NCI-H1436 treated with DMSO at 0.1 percent for 48 hours (cell line): ENCODE results near the gene RFX1.
"Not testable (repeated sequence)": the region's sequence is repeated elsewhere in the genome, so short reads cannot be mapped to it uniquely, and the experiment has no call there.

Experiments
- DNase-seq: peaks from one replicate; lab custom pipeline; 2025; lab: John Stamatoyannopoulos, UW

RFX1 gene

DNA sequence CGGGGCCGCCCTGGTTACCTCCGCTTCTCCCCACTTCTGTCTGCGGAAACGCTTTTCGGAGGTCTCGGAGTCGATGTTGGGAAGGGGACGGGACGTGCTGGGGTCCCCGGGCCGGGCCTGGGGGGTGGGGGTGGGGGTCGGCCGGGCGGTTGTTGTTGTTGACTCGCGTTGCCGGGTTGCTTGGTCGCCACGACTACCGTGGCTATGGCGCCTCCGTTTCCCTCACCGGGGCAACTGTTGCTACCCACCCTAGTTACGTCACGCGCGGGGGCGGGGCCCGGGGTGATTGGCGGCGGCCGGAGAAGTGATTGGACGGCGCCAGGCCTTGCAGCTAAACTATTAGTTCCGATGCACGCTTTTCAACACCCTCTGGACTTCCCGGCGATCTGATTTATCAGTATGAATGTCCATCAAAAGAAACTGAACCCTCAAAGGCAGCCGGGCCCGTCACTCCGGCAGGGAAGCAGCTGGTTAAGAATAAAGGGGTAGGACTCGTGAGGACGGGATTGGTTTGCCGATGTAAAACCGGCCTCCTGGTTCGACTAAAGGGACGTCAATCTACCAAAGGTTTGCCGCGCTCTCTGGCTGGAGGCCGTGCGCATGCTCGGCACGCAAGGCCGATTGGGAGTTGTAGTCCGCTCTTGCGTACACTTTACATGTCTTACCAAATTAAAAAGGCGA lies at the start of gene RFX1:
Gene RFX1, minus strand, starts transcription at position 236 of the 681 bp plus-strand sequence. CDS start 12,477 bp downstream, outside the sequence.
- DNase-seq: peak; percentile 100

DNA sequence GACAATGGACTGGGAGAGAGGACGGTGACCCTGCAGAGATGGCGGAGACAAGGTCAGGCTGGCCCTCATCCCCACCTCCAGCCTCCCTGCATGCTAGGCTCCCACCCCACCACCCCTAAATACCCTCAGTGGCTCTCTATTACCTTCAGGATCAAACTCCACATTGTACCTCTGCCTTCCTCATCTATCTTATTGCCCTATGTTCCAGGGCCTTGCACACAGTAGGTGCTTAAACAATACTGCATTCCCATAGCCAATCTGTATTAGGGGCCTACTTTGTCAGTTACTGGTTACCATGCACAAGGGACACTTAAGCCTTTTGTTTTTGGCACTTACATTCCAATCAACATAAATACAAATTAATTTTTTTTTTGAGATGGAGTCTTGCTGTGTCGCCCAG lies 49.3 kb upstream of the RFX1 start:
- DNase-seq: no peak

DNA sequence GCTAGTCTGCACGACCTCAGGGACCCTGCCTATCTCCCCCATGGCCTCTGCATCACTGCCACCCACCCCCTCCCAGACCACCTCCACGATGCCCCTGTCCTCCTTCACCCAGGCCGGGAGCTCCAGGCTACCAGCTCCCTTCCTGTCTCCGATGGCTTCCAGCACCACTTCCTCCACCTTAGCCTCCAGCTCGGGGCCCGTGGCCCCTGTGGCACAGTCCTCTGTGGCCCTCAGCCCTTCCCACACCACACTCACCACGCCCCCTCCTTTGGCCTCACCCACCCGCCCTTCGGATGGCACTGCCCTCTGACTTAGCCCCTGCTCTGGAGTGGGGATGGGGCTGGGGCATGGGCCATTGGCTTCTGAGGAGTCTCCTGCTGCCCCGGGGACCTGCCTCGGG lies 48.6 kb upstream of the RFX1 start:
- no peak for DNase-seq

DNA sequence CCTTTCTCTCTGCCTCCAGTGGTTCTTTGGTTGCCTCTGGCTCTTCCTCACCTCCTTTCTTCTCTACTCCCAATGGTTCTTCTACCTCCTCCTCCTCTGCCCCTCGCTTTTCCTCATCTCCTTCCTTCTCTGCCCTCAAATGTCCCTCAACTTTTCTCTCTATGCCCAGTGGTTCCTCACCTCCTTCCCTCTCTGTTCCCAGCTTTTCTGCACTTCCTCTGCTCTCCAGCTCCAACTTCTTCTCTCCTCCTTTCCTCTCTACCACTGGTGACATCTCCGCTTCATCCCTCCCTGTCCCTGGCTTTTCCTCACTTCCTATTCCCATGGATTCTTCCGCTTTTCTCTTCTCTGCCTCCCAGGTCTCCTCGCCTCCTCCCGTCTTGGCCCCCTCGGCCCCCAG lies 48.0 kb upstream of the RFX1 start:
- no peak for DNase-seq

DNA sequence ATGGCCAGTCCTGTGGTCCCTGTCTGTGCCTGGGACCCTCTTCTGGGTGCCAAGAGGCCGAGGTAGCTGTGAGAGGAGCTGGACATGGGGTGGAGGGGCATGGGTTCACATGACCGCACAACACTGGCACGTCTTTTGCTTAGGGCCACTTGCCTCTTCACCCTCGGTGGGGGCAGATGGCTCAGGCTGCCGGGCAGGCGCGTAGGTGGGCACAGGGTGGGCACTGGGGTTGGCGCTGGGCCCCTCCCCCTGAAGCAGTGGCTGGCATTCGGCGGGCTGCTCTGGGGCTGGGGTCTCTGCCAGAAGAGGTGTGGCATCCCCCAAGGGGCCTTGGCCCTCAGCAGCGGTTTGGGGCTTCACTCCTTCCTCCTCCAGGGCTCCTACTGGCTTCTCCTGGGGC lies 47.4 kb upstream of the RFX1 start:
- no peak for DNase-seq

DNA sequence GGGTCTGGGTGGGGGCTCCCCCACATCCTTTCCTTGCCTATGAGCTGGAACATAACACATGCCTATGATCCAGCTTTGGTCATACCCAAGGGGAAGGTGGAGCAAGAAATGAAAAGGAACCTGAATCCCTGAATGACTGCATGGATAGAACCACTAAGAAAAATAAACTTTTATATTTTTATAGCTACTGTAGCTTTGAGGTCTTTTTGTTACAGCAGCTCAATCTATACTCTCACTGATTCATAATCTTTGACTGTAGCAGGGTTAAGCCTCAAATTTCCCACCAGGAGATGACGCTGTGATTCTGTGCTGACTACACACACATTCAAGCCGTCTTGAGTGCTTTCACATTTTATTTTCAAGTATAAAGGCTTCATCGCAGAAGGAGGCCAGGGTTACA lies 46.9 kb upstream of the RFX1 start:
- DNase-seq: no peak

DNA sequence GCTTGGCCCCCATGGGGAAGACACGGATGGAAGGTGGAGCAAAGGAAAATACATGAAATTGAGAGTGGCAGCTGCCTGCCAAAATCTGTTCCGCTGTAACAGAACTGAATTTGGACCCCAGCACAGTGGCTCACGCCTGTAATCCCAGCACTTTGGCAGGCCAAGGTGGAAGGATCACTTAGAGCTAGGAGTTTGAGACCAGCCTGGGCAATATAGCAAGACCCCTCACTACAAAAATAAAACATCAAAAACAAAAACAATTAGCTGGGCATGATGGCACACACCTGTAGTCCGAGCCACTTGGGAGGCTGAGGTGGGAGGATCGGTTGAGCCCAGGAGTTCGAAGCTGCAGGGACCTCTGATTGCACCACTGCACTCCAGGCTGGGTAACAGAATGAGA lies 46.4 kb upstream of the RFX1 start:
- DNase-seq: no peak

DNA sequence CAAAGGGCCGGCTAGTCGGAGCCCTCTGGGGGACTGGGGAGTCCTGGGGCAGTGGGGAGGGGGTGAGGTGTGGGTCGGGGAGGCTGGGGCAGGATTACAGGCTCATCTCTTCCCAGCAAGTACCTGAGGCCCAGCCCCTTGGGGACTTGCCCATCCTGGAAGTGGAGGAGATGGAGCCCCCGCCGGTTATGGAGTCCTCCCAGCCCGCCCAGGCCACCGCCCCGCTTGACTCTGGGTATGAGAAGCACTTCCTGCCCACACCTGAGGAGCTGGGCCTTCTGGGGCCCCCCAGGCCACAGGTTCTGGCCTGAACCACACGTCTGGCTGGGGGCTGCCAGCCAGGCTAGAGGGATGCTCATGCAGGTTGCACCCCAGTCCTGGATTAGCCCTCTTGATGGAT lies 45.9 kb upstream of the RFX1 start:
- DNase-seq: no peak

DNA sequence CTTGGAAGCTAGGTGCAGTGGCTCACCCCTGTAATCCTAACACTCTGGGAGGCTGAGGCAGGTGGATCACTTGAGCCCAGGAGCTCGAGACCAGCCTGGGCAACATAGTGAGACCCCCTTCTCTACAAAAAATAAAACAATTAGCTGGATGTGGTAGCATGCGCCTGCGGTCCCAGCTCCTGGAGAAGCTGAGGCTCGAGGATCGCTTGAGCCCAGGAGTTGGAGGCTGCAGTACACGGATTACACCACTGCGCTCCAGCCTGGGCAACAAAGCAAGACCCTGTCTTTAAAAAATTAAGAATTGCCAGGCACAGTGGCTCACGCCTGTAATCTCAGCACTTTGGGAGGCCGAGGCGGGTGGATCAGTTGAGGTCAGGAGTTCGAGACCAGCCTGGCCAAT lies 44.8 kb upstream of the RFX1 start:
- not testable (repeated sequence) for DNase-seq

DNA sequence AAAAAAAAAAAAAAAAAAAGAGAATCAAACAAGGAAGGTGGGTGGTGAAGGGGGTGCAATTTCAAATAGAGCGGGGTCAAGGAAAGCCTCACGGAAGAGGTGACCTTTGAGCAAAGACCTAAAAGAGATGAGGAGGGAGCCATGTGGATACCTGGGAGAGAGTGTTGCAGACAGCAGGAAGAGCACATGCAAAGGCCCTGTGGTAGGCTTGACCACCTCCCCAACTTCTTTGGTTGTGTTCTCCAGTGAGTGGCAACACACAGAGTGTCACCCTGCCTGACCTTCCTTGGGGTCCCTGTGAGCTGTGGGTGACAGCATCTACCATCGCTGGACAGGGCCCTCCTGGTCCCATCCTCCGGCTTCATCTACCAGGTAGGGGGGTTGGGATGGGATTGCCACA lies 44.4 kb upstream of the RFX1 start:
- no peak for DNase-seq

DNA sequence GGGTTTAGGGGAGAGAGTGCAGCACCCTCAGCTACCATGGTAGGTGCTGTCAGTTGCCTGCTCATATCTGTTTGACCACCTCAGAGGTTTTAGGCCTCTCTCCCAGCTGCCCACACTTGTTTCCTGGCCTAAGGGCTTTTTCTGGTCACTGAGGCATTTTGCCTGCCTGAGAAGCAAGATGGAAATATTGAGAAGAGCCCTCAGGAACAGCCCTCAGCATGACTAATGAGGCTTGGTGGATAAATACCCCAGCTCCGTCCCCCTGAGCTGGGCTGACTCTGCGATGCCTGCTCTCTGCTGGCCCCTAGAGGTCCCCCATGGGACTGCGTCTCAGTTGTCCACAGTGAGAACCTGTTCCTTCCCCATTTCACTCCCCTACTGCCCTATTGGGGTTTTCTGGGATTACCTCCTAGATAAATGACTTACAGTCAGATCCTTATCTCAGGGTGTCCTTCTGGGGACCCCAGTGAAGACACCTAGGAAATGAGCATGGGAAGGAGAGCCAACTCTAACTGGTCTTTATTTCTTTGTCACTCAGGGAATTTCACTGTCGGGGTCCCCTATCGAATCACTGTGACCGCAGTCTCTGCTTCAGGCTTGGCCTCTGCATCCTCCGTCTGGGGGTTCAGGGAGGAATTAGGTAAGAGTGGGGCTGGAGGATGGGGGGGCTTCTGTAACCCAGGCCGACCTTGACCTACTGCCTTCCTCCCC lies 42.5 kb upstream of the RFX1 start:
- DNase-seq: no peak

DNA sequence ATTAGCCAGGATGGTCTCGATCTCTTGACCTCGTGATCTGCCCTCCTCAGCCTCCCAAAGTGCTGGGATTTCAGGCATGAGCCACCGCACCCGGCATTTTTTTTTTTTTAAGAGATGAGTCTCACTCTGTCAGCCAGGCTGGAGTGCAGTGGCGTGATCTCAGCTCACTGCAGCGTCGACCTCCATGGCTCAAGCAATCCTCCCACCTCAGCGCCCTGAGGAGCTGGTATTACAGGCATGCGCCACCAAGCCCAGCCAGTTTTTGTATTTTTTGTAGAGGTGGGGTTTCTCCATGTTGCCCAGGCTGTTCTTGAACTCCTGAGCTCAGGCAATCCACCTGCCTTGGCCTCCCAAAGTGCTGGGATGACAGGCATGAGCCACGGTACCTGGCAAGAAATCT lies 41.7 kb upstream of the RFX1 start:
- not testable (repeated sequence) for DNase-seq

DNA sequence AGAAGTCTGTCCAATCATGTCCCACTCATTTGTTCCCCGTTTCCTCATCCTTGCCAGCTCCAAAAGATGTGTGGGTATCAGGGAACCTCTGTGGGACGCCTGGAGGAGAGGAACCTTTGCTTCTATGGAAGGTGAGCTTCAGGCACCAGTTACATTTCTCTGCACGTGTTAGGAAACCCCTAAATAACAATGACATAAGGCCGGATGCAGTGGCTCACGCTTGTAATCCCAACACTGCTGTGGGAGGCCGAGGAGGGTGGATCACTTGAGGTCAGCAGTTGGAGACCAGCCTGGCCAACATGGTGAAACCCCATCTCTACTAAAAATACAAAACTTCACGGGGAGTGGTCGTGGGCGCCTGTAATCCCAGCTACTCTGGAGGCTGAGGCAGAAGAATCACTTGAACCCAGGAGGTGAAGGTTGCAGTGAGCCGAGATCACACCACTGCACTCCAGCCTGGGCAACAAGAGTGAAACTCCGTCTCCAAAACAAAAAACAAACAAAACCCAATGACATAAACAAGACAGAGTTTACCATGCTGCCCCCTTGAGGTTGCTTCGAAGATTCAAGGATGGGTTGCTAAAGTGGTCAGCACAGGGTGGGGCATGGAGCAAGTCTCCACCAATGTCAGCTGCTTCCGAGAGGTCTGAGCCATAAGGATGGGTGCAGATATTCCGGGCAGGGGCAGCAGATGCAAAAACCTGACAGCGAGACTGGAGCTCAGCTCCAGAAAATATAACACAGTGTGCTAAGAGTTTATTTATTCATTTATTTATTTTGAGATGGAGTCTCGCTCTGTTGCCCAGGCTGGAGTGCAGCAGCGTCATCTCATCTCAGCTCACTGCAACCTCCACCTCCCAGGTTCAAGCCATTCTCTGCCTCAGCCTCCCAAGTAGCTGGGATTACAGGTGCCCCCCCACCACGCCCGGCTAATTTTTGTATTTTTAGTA lies 36.8 kb upstream of the RFX1 start:
- DNase-seq: not testable (repeated sequence)

DNA sequence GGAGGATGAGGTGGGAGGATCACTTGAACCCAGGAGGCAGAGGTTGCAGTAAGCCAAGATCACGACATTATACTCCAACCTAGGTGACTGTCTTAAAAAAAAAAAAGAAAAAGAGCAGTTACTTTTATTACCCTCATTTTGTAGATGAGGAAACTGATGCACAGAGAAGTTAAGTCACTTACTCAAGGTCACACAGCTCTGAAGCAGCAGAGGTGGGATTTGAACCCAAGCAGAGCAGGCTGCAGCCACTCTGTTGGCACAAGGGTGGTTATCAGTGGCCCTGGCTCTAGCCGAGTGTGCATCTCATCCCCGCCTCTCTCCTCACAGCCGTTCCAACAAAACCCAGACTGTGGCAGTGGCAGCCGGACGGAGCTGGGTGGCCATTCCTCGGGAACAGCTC lies 33.1 kb upstream of the RFX1 start:
- DNase-seq: no peak

DNA sequence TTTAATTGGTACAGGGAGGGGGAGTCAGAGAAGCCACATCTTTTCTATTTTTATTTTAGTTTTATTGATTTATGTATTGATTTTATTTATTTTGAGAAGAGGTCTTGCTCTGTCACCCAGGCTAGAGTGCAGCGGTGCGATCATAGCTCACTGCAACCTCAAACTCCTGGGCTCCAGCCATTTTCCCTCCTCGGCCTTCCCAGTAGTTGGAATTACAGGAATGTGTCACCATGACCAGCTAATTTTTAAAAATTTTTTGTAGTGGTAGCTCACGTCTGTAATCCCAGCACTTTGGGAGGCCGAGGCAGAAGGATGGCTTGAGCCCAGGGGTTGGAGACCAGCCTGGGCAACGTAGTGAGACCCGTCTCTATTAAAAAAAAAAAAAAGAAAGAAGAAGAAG lies 29.6 kb upstream of the RFX1 start:
- no peak for DNase-seq

DNA sequence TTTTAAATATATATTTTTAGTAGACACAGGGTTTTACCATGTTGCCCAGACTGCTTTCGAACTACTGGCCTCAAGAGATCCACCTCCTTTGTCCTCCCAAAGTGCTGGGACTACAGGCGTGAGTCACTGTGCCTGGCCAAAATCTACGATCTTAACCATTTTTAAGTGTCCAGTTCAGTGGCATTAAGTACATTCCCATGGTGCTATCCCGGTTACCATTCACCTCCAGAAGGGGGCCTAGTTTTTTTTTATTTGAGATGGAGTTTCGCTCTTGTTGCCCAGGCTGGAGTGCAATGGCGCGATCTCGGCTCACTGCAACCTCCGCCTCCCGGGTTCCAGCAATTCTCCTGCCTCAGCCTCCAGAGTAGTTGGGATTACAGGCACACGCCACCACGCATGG lies 29.0 kb upstream of the RFX1 start:
- not testable (repeated sequence) for DNase-seq

DNA sequence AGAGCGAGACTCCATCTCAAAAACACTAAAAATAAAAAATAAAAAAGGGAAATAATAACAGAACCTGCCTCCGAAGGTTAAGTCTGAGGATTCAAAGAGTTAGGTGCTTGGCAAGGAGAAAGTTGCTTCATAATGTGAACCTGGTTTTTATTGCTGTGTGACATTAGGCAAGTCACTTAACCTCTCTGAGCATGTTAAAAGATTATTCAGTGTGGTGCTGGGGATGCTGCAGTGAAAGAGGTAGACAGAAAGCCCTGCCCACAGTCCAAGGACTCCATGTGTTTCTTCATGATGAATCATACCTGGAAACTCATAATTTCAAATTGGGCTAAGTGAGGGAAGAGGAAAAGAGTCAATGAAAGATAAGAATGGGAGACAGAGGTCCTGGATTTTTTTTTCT lies 27.8 kb upstream of the RFX1 start:
- DNase-seq: no peak

DNA sequence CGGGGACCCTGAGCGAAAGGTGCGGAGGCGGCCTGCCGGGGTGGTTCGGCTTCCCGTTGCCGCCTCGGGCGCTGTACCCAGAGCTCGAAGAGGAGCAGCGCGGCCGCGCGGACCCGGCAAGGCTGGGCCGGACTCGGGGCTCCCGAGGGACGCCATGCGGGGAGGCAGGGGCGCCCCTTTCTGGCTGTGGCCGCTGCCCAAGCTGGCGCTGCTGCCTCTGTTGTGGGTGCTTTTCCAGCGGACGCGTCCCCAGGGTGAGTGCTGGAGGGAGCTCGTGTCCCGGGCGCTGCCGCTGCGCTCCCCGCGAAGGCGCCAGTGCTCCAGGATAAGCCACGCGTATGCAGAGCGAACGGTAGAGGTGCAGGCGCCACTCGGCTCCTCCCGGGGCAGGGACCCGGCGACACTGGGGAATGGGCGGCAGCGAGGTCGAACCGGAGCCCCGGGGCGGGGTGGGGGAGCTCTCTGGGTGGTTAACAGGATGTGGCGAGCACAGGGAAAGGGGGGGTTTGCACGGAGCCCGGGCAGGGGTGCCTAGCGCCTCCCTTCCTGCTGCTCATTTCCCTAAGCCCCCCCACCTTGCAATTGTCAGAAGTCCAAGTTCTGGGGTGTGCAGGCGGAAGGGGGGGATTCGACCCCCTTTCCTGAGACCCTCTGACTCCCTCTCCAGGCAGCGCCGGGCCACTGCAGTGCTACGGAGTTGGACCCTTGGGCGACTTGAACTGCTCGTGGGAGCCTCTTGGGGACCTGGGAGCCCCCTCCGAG lies 25.8 kb upstream of the RFX1 start, which contains the start of gene IL27RA:
Gene IL27RA, plus strand, starts transcription at position 44 of the 762 bp plus-strand sequence. Its CDS starts 111 bp downstream, at position 155.
- no peak for DNase-seq

DNA sequence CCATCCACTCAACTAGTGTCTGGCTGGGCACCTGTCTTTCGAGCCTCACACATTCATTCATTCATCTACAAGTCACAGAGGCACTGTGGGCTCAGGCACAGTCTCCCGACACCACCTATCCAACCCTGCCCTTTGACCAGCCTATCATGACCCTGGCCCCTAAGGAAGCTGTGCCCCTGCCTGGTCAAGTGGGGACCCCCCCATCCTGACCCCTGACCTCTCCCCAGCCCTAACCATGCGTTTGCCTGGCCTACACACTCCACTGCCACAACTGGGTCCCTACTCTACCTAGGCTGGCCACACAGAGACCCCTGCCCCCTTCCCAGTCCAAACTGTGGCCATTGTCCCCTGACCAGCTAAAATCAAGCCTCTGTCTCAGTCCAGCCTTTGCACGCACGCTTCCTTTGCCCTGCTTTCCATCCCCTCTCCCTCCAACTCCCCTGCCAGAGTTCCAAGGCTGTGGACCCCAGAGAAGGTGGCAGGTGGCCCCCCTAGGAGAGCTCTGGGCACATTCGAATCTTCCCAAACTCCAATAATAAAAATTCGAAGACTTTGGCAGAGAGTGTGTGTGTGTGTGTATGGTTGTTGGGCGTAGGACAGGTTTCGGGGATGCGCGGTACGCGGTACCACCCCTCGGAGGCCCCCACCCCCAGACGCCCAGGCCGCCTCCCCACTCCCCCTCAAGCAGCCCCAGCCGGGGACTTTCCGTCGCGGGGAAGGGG lies 25.0 kb upstream of the RFX1 start:
- no peak for DNase-seq

DNA sequence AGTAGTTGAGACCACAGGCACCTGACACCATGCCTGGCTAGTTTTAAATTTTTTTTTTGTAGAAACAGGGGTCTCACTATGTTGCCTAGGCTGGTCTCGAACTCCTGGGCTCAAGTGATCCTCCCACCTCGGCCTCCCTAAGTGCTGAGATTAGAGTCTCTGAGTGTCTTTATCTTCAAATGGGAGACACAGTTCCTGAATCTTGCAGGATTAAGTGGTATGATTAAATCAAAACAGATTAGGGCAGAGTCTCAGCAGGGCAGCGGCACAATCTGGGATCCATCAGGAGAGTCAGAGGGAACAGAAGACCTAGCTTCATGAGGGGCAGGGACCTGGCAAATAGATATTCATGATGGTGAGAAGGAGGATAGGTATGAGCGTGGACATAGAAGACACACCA lies 22.8 kb upstream of the RFX1 start:
- DNase-seq: no peak

DNA sequence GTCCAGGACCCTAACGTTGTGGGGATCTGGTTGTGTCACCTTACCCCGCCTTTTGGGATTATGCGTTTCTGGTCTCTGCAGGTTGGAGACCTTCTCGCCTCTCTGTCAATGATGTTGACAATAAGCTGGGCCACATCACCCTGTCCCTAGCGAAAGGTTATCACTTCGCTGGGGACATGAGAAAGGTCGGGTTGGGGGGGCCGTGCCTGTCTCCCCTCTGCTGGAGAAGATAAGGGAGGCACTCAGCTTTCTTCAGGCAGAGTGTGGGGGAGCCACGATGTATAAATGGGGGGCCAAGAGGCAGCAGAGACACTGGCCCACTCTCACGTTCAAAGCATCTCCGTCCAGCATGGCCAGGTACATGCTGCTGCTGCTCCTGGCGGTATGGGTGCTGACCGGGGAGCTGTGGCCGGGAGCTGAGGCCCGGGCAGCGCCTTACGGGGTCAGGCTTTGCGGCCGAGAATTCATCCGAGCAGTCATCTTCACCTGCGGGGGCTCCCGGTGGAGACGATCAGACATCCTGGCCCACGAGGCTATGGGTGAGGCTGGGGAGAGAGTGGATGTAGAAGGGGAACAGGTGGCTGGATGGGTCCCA lies 21.8 kb upstream of the RFX1 start, which contains the start of gene RLN3:
Gene RLN3, plus strand, starts transcription at position 293 of the 595 bp plus-strand sequence. Its CDS starts 57 bp downstream, at position 350.
- no peak for DNase-seq
